GM12878 (cell line): Measurements from ENCODE around the gene SPRYD7.

Experiments used
- CHD1 ChIP-seq: IDR thresholded peaks from 2 replicates; pipeline ENCODE4 v1.6.1; 2012; ENCODE audit warnings: low read depth, low read length, improper control_type of control experiment
- EP300 ChIP-seq, 2 experiments: fragments of 150-350 bp in 1 of 2; IDR thresholded peaks; 2 replicates each; pipeline ENCODE4 v1.6.1; 2011 to 2012; ENCODE audit warnings: low read depth in 2 of 2, low read length in 2 of 2, borderline replicate concordance in 1 of 2, improper control_type of control experiment in 1 of 2, inconsistent platforms in 1 of 2; ENCODE audit not compliant: control insufficient read depth in 1 of 2

DNA sequence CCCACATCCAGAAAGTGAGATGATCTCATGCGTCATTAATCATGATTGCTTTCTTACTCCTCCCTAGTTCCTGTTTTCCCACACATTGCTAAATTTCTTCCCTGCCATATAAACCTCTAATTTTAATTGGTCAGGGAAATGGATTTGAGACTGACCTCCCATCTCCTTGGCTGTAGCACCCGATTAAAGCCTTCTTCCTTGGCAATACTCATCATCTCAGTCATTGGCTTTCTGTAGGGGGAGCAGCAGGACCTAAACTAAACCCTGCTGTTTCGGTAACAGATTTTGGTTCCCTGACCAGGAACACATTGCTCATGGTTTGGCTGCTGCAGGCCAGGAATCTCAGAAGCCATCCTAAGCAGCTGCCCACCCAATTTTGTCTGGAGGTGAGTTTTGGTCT, 61.7 kb downstream of the SPRYD7 start:
- TF ChIP-seq CHD1 (no peak), EP300 (IDR thresholded peaks at IDR 0.05; ENCODE audit: borderline replicate concordance in 1 of 2, control insufficient read depth in 1 of 2, low read depth in 2 of 2, low read length in 2 of 2) (no peak)
